Endodermal cell (in vitro differentiated cells): Measurements from ENCODE around the gene BATF3. TPM values are rescaled to one million over a fixed set of nuclear protein-coding genes. Genes with fewer than 3 reads are reported as not detected.

Source experiments
- DNase-seq: peaks from one replicate; pipeline ENCODE4 v3.0.0-alpha.2; 2017
- H3K27ac ChIP-seq: 2 replicates; pipeline ENCODE4 v1.5.1; 2013; ENCODE audit warnings: mild to moderate bottlenecking, low read depth, low read length, moderate library complexity
- H3K27me3 ChIP-seq: 2 replicates; pipeline ENCODE4 v1.6.1; 2013; ENCODE audit warnings: mild to moderate bottlenecking, low read length, moderate library complexity; ENCODE audit not compliant: insufficient read depth, control insufficient read depth, poor library complexity, severe bottlenecking
- H3K36me3 ChIP-seq: 2 replicates; pipeline ENCODE4 v1.7.0; 2013; ENCODE audit warnings: mild to moderate bottlenecking, low read length, moderate library complexity; ENCODE audit not compliant: control insufficient read depth, insufficient read depth
- H3K4me1 ChIP-seq: one replicate; pipeline ENCODE4 v1.7.0; 2013; ENCODE audit warnings: low read length; ENCODE audit not compliant: control insufficient read depth, insufficient read depth
- H3K4me3 ChIP-seq: 2 replicates; pipeline ENCODE4 v1.5.1; 2013; ENCODE audit warnings: mild to moderate bottlenecking, low read length, moderate library complexity
- H3K9ac ChIP-seq: 2 replicates; pipeline ENCODE4 v1.6.1; 2013; ENCODE audit warnings: mild to moderate bottlenecking, low read length, moderate library complexity; ENCODE audit not compliant: poor library complexity, severe bottlenecking; ENCODE audit errors: extremely low read depth
- H3K9me3 ChIP-seq: 2 replicates; pipeline ENCODE4 v1.6.1; 2013; ENCODE audit warnings: mild to moderate bottlenecking, low read length, moderate library complexity; ENCODE audit not compliant: control insufficient read depth
- H3K27ac Mint-ChIP-seq: 2 replicates; pipeline ENCODE4 v1.8.0; 2020; ENCODE audit warnings: mixed read lengths
- H3K27me3 Mint-ChIP-seq: 2 replicates; pipeline ENCODE4 v1.8.0; 2021; ENCODE audit warnings: mild to moderate bottlenecking, mixed read lengths; ENCODE audit not compliant: insufficient read depth
- H3K36me3 Mint-ChIP-seq: 2 replicates; pipeline ENCODE4 v1.8.0; 2020; ENCODE audit warnings: low read depth, mixed read lengths
- H3K4me1 Mint-ChIP-seq: 2 replicates; pipeline ENCODE4 v1.8.0; 2020; ENCODE audit warnings: mixed read lengths
- H3K4me3 Mint-ChIP-seq: 2 replicates; pipeline ENCODE4 v1.8.0; 2020; ENCODE audit warnings: mild to moderate bottlenecking, moderate library complexity, mixed read lengths
- H3K9me3 Mint-ChIP-seq: 2 replicates; pipeline ENCODE4 v1.8.0; 2020; ENCODE audit warnings: mild to moderate bottlenecking, mixed read lengths
- WGBS, 2 experiments: methylation state at CpG; one replicate each; pipeline versions ENCODE4 v1.1.5 to v1.1.7; 2013; ENCODE audit warnings: missing lambda C conversion rate in 2 of 2, mixed read lengths in 1 of 2; ENCODE audit not compliant: insufficient coverage in 1 of 2, insufficient read length in 1 of 2; 5-methylcytosine and 5-hydroxymethylcytosine counted together
- total RNA-seq, 2 donors: library from RNA; stranded (reverse); fragmentation: NEBNext Ultra II Directional in 1 of 2; extraction: Animal tissue kit (Norgen Biotek cat#: 25700) in 1 of 2; gene quantifications; 2 replicates in 1 of 2; 3 replicates in 1 of 2; pipeline ENCODE4 v1.2.1, GENCODE V29; 2021
- TF ChIP-seq, protein P1 (sequence below): fragments of 200-600 bp; sonication (generic); conservative IDR thresholded peaks from 2 replicates; pipeline ENCODE4 v1.5.0; 2021; ENCODE audit warnings: antibody characterized with exemption, mild to moderate bottlenecking

Gene BATF3
- total RNA-seq, 2 donors from 2014 or later, result 1.5 to 4.0 TPM

DNA sequence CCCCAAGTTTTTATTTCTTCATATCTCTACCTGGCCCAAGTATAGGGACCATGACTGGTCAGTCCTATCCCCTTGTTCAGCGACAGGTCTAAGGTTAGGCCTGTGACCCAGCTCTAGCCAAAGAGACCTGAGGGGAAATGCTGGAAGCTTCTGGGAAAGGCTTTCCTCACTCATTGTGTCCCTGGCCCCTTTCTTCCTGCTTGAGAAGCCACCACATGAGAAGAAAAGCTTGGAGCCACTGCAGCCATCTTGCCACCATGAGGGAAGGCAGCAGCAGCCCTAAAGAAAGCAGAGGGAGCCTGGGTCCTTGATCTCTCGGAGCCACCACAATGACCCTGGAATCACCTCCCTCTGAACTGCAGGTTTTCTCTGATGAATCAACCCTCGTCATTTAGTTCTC is 47.7 kb downstream of the BATF3 start:
- H3K36me3 Mint-ChIP-seq, result no peaks in the 10 kb centered on the region

DNA sequence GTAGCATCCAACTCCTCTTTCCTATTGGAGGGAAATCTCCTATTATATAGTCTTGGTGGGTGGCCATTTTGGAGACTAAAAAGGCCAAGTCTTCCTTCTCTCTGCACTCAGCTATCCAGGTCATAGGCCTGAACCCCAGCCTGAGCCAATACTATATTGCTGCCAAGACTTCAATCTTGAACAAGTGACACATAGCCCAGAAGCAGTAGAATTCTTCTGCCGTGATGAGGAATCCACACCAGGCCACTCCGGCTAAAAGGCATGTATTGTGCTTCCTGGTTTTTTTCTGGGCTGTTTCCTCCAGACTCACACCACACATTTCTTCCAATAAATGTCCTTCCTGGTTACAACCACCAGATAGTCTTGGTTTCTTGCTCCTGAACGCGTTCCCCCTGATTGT is 48.1 kb downstream of the BATF3 start:
- Histone ChIP-seq H3K27me3 (no peaks in the 10 kb centered on the region), H3K27ac (no peak overlapping the region), H3K9ac (no peak overlapping the region), H3K4me1 (no peaks in the 10 kb centered on the region), H3K4me3 (no peak overlapping the region), H3K36me3 (no peaks in the 10 kb centered on the region), H3K9me3 (no peaks in the 10 kb centered on the region)
- no peaks in the 10 kb centered on the region for H3K9me3 Mint-ChIP-seq
- H3K27ac Mint-ChIP-seq, result no peak overlapping the region
- WGBS, 2 experiments, result 92 to 96% methylated on average over 4 of the region's 4 CpGs
- no peak overlapping the region for H3K4me3 Mint-ChIP-seq
- TF ChIP-seq, protein P1, sequence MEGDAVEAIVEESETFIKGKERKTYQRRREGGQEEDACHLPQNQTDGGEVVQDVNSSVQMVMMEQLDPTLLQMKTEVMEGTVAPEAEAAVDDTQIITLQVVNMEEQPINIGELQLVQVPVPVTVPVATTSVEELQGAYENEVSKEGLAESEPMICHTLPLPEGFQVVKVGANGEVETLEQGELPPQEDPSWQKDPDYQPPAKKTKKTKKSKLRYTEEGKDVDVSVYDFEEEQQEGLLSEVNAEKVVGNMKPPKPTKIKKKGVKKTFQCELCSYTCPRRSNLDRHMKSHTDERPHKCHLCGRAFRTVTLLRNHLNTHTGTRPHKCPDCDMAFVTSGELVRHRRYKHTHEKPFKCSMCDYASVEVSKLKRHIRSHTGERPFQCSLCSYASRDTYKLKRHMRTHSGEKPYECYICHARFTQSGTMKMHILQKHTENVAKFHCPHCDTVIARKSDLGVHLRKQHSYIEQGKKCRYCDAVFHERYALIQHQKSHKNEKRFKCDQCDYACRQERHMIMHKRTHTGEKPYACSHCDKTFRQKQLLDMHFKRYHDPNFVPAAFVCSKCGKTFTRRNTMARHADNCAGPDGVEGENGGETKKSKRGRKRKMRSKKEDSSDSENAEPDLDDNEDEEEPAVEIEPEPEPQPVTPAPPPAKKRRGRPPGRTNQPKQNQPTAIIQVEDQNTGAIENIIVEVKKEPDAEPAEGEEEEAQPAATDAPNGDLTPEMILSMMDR, result no peak
- no peaks in the 10 kb centered on the region for H3K36me3 Mint-ChIP-seq
- H3K27me3 Mint-ChIP-seq, result peaks cover 20% of the 10 kb centered on the region
- peaks cover 7% of the 10 kb centered on the region for H3K4me1 Mint-ChIP-seq
- DNase-seq, result no peak

More for the DNA sequence above, 47.7 kb downstream of the BATF3 start:
- TF ChIP-seq, protein P1, result no peak
- 89% methylated on average over 3 of the region's 3 CpGs; no CpG with 5 or more reads in 1 of the 2 experiments for WGBS, 2 experiments
- no peak overlapping the region for H3K27ac Mint-ChIP-seq
- no peaks in the 10 kb centered on the region for H3K27me3 ChIP-seq
- no peaks in the 10 kb centered on the region for H3K9me3 ChIP-seq
- peaks cover 7% of the 10 kb centered on the region for H3K4me1 Mint-ChIP-seq
- H3K9me3 Mint-ChIP-seq, result no peaks in the 10 kb centered on the region
- H3K4me3 ChIP-seq, result no peak overlapping the region
- no peak overlapping the region for H3K9ac ChIP-seq
- H3K36me3 ChIP-seq, result no peaks in the 10 kb centered on the region
- no peak overlapping the region for H3K27ac ChIP-seq
- H3K4me1 ChIP-seq, result no peaks in the 10 kb centered on the region
- no peak overlapping the region for H3K4me3 Mint-ChIP-seq
- DNase-seq, result no peak
- H3K27me3 Mint-ChIP-seq, result peaks cover 18% of the 10 kb centered on the region

DNA sequence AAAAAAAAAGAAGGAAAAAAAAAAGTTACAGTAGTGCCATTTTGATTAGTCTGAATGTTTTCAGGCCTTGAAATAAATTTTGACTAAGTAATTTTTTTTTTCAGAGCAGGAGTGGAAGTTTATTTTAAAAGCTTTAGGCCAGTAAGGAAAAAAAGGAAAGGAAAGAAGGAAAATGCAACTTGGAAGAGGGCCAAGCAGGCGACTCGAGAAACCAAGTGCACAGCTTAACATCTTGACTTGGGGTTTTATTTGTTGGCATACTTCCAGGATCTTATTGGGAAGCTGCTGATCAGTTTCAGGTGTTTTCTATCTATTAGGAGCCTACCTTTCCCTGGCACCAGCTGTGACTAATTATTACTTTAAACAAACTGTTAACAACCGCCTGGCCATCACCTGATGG is 49.4 kb downstream of the BATF3 start:
- peaks cover 4% of the 10 kb centered on the region for H3K9me3 ChIP-seq
- H3K36me3 Mint-ChIP-seq, result no peaks in the 10 kb centered on the region
- H3K36me3 ChIP-seq, result no peaks in the 10 kb centered on the region
- TF ChIP-seq, protein P1, result no peak
- H3K27me3 Mint-ChIP-seq, result peaks cover 25% of the 10 kb centered on the region
- no peaks in the 10 kb centered on the region for H3K27me3 ChIP-seq
- 86 to 93% methylated on average over 2 to 3 of the region's 3 CpGs for WGBS, 2 experiments
- no peak overlapping the region for H3K27ac Mint-ChIP-seq
- no peak overlapping the region for H3K4me3 ChIP-seq
- H3K27ac ChIP-seq, result no peak overlapping the region
- H3K9me3 Mint-ChIP-seq, result peaks cover under 1% of the 10 kb centered on the region
- peaks cover 5% of the 10 kb centered on the region for H3K4me1 Mint-ChIP-seq
- no peak overlapping the region for H3K9ac ChIP-seq
- H3K4me3 Mint-ChIP-seq, result no peak overlapping the region
- H3K4me1 ChIP-seq, result no peaks in the 10 kb centered on the region
- no peak for DNase-seq
